ENCODE results near the gene TMEM26.

DNA sequence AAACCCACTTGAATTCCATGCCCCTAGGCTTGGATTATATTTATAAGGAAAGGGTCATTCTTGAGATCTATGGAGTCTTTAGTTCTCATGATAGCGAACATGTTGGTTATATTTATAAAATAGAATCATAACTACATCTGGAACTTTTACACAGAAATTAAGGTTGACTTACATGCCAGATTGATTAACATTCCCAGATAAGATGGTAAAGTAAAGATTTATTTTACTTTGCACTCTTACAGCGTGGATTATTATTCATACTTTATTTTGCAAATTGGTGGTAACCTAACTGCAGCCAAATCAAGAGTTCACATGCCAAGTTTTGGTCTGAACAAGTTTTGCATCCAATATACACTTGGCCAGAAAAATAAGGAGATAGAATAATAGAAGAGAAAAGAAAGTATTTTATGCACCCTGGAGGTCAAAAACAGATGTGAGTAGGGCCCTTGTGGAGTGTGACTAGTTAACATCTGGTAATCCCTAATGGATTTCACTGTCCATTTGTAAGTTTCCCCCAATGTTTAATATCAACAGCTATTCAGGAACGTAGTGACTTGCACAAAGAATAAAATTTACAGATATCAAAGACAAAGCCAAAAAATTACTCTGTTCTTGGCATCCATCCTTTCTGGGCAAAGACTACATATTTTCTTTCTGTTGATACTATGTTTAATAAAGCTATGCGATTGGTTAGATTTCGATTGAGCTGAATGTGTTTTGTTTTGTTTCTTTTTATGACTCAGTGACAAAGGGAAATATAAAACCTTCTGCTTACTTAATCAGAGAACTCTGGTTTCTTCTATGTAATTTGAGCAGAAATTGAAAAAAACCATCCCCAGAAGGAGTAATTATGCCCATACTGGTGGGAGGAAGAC, 10.1 kb upstream of the TMEM26 start:
- no peak for TF ChIP-seq ZNF563 (CRISPR knock-in tag; IDR thresholded peaks at IDR 0.05)
- TF ChIP-seq, protein P1, sequence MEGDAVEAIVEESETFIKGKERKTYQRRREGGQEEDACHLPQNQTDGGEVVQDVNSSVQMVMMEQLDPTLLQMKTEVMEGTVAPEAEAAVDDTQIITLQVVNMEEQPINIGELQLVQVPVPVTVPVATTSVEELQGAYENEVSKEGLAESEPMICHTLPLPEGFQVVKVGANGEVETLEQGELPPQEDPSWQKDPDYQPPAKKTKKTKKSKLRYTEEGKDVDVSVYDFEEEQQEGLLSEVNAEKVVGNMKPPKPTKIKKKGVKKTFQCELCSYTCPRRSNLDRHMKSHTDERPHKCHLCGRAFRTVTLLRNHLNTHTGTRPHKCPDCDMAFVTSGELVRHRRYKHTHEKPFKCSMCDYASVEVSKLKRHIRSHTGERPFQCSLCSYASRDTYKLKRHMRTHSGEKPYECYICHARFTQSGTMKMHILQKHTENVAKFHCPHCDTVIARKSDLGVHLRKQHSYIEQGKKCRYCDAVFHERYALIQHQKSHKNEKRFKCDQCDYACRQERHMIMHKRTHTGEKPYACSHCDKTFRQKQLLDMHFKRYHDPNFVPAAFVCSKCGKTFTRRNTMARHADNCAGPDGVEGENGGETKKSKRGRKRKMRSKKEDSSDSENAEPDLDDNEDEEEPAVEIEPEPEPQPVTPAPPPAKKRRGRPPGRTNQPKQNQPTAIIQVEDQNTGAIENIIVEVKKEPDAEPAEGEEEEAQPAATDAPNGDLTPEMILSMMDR (CRISPR knock-in tag; IDR thresholded peaks at IDR 0.05): no peak
